Measurements from ENCODE around the gene SPG21.
"Not testable (repeated sequence)": the region's sequence is repeated elsewhere in the genome, so short reads cannot be mapped to it uniquely, and the experiment has no call there.

Gene SPG21

DNA sequence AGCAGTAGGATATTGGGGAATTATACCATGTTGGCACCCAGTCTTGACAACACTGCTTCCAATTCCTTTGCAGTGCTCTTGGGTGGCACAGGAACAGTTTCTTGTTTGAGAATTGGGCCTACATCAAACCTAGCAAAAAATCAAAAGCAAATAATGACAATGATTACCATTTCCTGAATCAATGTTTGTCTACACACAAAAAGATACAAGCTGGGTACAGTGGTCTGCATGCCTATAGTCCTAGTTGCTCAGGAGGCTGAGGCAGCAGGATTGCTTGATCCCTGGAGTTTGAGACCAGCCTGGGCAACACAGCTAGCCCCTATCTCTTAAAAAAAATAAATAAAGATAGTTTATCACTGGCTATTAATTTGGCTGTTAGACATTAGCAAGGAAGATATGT, 31.8 kb upstream of the SPG21 start:
- TF ChIP-seq, protein P1, sequence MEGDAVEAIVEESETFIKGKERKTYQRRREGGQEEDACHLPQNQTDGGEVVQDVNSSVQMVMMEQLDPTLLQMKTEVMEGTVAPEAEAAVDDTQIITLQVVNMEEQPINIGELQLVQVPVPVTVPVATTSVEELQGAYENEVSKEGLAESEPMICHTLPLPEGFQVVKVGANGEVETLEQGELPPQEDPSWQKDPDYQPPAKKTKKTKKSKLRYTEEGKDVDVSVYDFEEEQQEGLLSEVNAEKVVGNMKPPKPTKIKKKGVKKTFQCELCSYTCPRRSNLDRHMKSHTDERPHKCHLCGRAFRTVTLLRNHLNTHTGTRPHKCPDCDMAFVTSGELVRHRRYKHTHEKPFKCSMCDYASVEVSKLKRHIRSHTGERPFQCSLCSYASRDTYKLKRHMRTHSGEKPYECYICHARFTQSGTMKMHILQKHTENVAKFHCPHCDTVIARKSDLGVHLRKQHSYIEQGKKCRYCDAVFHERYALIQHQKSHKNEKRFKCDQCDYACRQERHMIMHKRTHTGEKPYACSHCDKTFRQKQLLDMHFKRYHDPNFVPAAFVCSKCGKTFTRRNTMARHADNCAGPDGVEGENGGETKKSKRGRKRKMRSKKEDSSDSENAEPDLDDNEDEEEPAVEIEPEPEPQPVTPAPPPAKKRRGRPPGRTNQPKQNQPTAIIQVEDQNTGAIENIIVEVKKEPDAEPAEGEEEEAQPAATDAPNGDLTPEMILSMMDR (IDR thresholded peaks at IDR 0.05; ENCODE audit: low read depth, low read length), result no peak
- DNase-seq (ENCODE audit: low read depth, low spot score), result no peak
- in situ Hi-C loops (cut with HindIII; ENCODE audit: low sequenced_read_pairs), result no loop called here
- H3K4me3 ChIP-seq (ENCODE audit: low read depth, low read length), result no peak overlapping the region

DNA sequence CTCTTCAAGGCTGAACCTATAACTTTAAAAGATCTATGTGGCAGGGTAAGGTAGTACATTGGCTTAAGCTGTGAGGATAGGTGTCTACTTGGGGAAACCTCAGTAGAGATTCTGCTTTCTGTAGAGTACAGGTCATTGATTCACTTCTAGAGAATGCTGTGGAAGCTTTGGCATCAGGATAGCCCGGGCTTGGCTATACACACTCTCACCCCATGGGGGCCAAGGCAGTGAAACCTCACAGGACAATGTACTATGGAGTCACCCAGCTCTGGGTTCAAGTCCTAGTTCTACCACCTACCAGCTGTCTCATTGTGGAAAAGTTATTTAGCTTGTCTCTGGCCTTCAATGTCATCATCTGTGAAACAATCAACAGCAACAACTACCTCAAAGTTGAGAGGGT, 30.7 kb upstream of the SPG21 start:
- DNase-seq (ENCODE audit: low read depth, low spot score), result no peak
- TF ChIP-seq, protein P1 (IDR thresholded peaks at IDR 0.05; ENCODE audit: low read depth, low read length), result no peak
- in situ Hi-C loops (cut with HindIII; ENCODE audit: low sequenced_read_pairs), result no loop called here
- H3K4me3 ChIP-seq (ENCODE audit: low read depth, low read length), result no peak overlapping the region

DNA sequence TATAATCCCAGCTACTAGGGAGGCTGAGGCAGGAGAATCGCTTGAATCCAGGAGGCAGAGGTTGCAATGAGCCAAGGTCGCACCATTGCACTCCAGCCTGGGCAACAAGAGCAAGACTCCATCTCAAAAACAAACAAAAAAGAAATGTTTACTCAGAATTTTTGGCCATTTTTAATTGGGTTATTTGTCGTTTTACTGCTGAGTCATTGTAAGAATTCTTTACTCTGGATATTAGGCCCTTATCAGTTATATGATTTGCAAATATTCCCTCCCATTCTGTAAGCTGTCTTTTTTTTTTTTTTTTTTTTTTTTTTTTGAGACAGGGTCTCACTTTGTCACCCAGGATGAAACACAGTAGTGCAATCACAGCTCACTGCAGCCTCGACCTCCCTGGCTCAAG, 21.5 kb upstream of the SPG21 start:
- H3K4me3 ChIP-seq (ENCODE audit: low read depth, low read length); DNase-seq (ENCODE audit: low read depth, low spot score); in situ Hi-C loops (cut with HindIII; ENCODE audit: low sequenced_read_pairs): not testable (repeated sequence)

DNA sequence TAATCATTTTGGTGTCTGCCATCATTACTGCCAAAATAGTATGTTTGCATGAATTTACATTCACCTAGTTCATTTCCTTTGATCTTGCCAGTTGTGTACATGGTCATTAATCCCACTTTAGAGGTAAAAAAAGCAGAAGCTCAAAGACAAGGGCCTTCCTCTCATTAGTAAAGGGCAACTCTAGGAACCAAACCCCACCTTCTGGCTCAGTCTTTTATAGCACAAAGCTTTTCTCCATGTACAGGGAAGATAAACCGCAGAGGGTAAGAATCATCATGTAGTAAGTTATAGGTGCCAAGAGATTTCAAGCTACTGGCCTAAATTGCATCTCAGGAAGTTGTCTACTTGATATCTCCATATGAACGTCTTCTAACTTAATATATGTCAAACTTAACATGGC, 19.3 kb upstream of the SPG21 start:
- in situ Hi-C loops (cut with HindIII; ENCODE audit: low sequenced_read_pairs), result no loop called here
- no peak for DNase-seq (ENCODE audit: low read depth, low spot score)
- TF ChIP-seq, protein P1 (IDR thresholded peaks at IDR 0.05; ENCODE audit: low read depth, low read length), result no peak
- H3K4me3 ChIP-seq (ENCODE audit: low read depth, low read length), result no peak overlapping the region

DNA sequence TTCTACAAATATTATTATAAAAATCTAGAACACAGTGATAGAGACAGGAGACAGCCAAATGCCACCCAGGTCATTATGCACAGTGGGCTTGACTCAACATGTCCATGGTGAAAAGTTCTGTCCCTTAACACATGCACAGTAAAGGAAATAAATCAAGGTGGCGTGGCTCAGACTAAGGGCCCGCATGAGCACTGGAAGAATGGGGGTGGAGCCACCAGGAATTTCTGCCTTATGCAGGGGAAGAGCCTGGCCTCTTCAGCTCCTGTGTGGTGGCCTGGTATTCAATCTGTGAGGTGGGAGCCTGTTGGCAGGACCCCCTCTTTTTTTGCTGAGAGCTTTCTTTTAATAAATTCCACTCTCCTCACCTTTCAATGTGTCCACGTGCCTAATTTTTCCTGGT, 17.2 kb upstream of the SPG21 start:
- TF ChIP-seq, protein P1 (IDR thresholded peaks at IDR 0.05; ENCODE audit: low read depth, low read length), result no peak
- in situ Hi-C loops (cut with HindIII; ENCODE audit: low sequenced_read_pairs), result no loop called here
- no peak overlapping the region for H3K4me3 ChIP-seq (ENCODE audit: low read depth, low read length)
- no peak for DNase-seq (ENCODE audit: low read depth, low spot score)

DNA sequence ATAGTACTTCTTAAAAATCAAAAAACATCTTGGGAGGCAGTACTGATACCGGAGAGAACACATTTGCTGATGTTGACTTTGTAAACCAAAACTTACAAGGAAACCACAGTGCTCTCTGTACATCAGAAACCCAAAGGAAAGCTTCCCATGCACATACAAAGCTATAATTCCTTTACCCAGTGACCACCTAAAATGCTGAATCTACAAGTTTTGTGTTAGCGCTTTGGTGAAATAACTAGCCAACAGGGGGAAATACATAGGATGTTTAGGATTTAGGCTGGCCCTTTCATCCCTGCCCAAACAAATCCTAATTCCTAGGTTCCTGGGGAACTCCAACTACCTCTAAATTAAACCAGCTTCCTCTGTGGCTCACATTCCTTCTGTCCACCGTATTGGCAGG, 15.3 kb upstream of the SPG21 start:
- in situ Hi-C loops (cut with HindIII; ENCODE audit: low sequenced_read_pairs), result no loop called here
- TF ChIP-seq, protein P1 (IDR thresholded peaks at IDR 0.05; ENCODE audit: low read depth, low read length), result no peak
- DNase-seq (ENCODE audit: low read depth, low spot score), result no peak
- no peak overlapping the region for H3K4me3 ChIP-seq (ENCODE audit: low read depth, low read length)

DNA sequence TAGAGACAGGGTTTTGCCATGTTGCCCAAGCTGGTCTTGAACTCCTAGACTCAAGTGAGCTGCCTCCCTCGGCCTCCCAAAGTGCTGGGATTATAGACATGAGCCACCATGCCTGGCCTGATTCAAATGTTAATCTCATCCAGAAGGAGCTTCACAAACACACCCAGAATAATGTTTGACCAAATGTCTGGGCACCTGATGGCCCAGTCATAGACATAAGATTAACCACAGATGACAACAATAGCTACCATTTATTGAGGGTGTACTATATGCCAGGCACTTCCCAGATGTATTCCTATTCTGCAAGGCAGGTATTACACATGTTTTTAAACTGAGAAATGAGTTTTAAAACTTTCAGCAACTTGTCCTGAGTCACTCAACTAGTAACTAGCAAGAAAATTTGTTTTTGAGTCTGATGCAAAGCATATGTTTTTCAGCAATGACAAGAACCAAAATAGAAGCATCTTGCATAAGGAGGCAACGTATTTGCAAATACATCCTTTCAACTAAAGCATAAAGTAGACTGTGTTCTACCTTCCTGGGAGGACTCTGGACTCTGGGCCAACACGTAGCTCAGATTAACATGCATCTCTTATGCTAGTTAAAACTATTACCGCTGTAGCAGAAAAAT, 8.1 kb upstream of the SPG21 start:
- H3K4me3 ChIP-seq (ENCODE audit: low read depth, low read length), result no peak overlapping the region
- DNase-seq (ENCODE audit: low read depth, low spot score), result no peak
- TF ChIP-seq, protein P1 (IDR thresholded peaks at IDR 0.05; ENCODE audit: low read depth, low read length), result no peak
- in situ Hi-C loops (cut with HindIII; ENCODE audit: low sequenced_read_pairs), result no loop called here
